GM18861 (cell line): ENCODE data around the gene USP48.

Experiments
- ATAC-seq: cut with Tn5 transposase; IDR thresholded peaks from one replicate; pipeline ENCODE4 v1.9.1; 2021; ENCODE audit not compliant: unreplicated experiment

Gene USP48

GRCh38 chr1:21670956-21671902 lies 111.7 kb downstream of the USP48 start:
- no peak for ATAC-seq

- ATAC-seq = no peak
Measured at GRCh38 chr1:21670059-21670881, 112.7 kb downstream of the USP48 start.

GRCh38 chr1:21669258-21670058 lies 113.5 kb downstream of the USP48 start, which contains the start of gene RAP1GAP:
TSS of gene RAP1GAP (minus strand) at chr1:21669357. CDS start at chr1:21620032, 49,325 bp downstream.
- no peak for ATAC-seq

- ATAC-seq = no peak
Measured at GRCh38 chr1:21668951-21669257, 114.0 kb downstream of the USP48 start.

- ATAC-seq = no peak
Measured at GRCh38 chr1:21668232-21668950, 114.6 kb downstream of the USP48 start.

GRCh38 chr1:21667348-21668231 lies 115.4 kb downstream of the USP48 start:
- ATAC-seq = no peak

- no peak for ATAC-seq
Measured at GRCh38 chr1:21666576-21667320, 116.2 kb downstream of the USP48 start.

- ATAC-seq = no peak
Measured at GRCh38 chr1:21665711-21666575, 117.0 kb downstream of the USP48 start.

GRCh38 chr1:21664806-21665588 lies 118.0 kb downstream of the USP48 start:
- no peak for ATAC-seq

GRCh38 chr1:21663951-21664805 lies 118.8 kb downstream of the USP48 start:
- ATAC-seq = no peak

- ATAC-seq = no peak
Measured at GRCh38 chr1:21663248-21663950, 119.5 kb downstream of the USP48 start.

GRCh38 chr1:21662426-21663247 lies 120.3 kb downstream of the USP48 start:
- ATAC-seq = no peak

GRCh38 chr1:21661886-21662285 lies 121.1 kb downstream of the USP48 start:
- ATAC-seq = no peak

GRCh38 chr1:21659924-21660326 lies 123.0 kb downstream of the USP48 start:
- no peak for ATAC-seq
